Tibial nerve (tissue), 4 donors: ENCODE data around the gene APOOL. TPM values are rescaled to one million over a fixed set of nuclear protein-coding genes. Genes with fewer than 3 reads are reported as not detected.

ENCODE experiments used
- DNase-seq, 2 donors: peaks; one replicate each; pipeline ENCODE4 v3.0.0-alpha.2; 2019; ENCODE audit warnings: low spot score in 2 of 2
- H3K27ac ChIP-seq, 4 donors: fragments of 200-600 bp; sonication (generic) in 3 of 4; one replicate each; pipeline ENCODE4 v1.5.1; 2017 to 2019; ENCODE audit warnings: mild to moderate bottlenecking in 1 of 4
- H3K27me3 ChIP-seq, 2 donors: fragments of 200-600 bp; sonication (generic) in 1 of 2; one replicate each; pipeline versions ENCODE4 v1.5.1 to v1.6.0; 2017 to 2019
- H3K36me3 ChIP-seq, 3 donors: fragments of 200-600 bp; sonication (generic); one replicate each; pipeline ENCODE4 v1.5.1; 2018 to 2019
- H3K4me1 ChIP-seq, 4 donors: fragments of 200-600 bp; sonication (generic) in 3 of 4; one replicate each; pipeline ENCODE4 v1.5.1; 2017 to 2019
- H3K4me3 ChIP-seq, 4 donors: fragments of 200-600 bp; sonication (generic) in 3 of 4; one replicate each; pipeline ENCODE4 v1.5.1; 2017 to 2019; ENCODE audit warnings: mild to moderate bottlenecking in 1 of 4, moderate library complexity in 1 of 4
- H3K9me3 ChIP-seq, 4 donors: fragments of 200-600 bp; sonication (generic) in 3 of 4; one replicate each; pipeline ENCODE4 v1.5.1; 2017 to 2019
- EP300 ChIP-seq, 2 donors: sonication (generic); formaldehyde crosslinking; IDR thresholded peaks; one replicate each; pipeline ENCODE4 v1.6.1; 2017; ENCODE audit warnings: antibody characterized with exemption in 2 of 2, mild to moderate bottlenecking in 1 of 2
- POLR2A ChIP-seq, 2 donors: fragments of 450-650 bp; IDR thresholded peaks; one replicate each; pipeline ENCODE4 v1.6.1; 2017; ENCODE audit warnings: antibody characterized with exemption in 2 of 2, mild to moderate bottlenecking in 2 of 2, moderate library complexity in 2 of 2
- WGBS, 2 donors: methylation state at CpG; one replicate each; pipeline ENCODE4 v1.1.5; 2018; 5-methylcytosine and 5-hydroxymethylcytosine counted together
- total RNA-seq, 4 donors: library from RNA; depleted of rRNA; stranded (reverse); fragments of >200 nt; gene quantifications; one replicate each; pipeline ENCODE4 v1.1.0, GENCODE V29; 2016
- TF ChIP-seq, protein P1 (sequence below), 5 experiments: fragments of 200-600 bp in 3 of 5; fragments of 450-650 bp in 2 of 5; sonication (generic) in 3 of 5; IDR thresholded peaks; one replicate each; pipeline ENCODE4 v1.5.1; 2016 to 2019; ENCODE audit warnings: antibody characterized with exemption in 5 of 5, mild to moderate bottlenecking in 3 of 5, moderate library complexity in 2 of 5

The APOOL gene
- total RNA-seq, 4 donors from 2014 or later: 8.4 to 19.2 (median 13.3) TPM

DNA sequence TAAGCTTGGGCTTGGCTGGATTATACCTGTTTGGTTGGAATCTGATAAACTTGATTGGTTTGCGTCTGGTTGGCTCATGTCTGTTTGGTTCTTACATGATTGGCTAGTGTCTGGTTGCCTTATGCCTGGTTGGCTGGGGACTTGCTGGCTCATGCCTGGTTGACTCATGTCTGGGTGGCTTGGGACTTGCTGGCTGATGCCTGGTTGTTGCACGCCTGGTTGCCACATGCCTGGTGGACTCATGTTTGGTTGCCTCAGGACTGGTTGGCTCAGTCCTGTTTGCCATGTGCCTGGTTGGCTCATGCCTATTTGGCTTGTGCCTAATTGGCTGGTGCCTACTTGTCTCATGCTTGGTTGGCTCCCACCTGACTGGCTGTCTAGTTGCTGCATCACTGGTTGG is 104.5 kb downstream of the APOOL start:
- peaks cover 0 to 4% of the 10 kb centered on the region in 2 donors for H3K27me3 ChIP-seq
- H3K4me1 ChIP-seq: no peaks in the 10 kb centered on the region
- TF ChIP-seq, protein P1, sequence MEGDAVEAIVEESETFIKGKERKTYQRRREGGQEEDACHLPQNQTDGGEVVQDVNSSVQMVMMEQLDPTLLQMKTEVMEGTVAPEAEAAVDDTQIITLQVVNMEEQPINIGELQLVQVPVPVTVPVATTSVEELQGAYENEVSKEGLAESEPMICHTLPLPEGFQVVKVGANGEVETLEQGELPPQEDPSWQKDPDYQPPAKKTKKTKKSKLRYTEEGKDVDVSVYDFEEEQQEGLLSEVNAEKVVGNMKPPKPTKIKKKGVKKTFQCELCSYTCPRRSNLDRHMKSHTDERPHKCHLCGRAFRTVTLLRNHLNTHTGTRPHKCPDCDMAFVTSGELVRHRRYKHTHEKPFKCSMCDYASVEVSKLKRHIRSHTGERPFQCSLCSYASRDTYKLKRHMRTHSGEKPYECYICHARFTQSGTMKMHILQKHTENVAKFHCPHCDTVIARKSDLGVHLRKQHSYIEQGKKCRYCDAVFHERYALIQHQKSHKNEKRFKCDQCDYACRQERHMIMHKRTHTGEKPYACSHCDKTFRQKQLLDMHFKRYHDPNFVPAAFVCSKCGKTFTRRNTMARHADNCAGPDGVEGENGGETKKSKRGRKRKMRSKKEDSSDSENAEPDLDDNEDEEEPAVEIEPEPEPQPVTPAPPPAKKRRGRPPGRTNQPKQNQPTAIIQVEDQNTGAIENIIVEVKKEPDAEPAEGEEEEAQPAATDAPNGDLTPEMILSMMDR (IDR thresholded peaks at IDR 0.05): no peak
- TF ChIP-seq POLR2A (IDR thresholded peaks at IDR 0.05) (no peak), EP300 (IDR thresholded peaks at IDR 0.05) (no peak)
- no peak overlapping the region for H3K4me3 ChIP-seq
- H3K9me3 ChIP-seq: no peaks in the 10 kb centered on the region
- no peaks in the 10 kb centered on the region for H3K36me3 ChIP-seq
- 92 to 94% methylated on average over 2 of the region's 2 CpGs for WGBS, 2 donors
- DNase-seq: no peak
- no peak overlapping the region for H3K27ac ChIP-seq

DNA sequence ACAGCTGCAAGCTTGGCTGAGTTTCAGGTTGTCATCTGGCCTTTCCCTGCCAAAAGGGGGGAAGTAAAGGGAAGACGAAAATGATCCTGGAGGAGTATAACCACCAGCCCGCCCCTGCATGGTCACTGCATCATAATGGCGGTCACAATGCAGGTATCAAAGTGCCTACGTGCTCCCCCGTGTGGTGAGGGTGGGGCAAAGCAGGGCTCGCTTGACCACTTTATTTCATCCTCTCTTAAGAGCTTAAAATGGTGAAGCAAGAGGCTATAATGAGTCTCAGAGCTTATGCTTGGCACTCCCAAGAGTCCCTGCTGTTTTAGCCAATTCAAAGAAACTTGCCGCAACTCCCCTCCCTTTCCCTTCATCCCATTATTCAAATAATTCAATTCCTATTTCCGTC is 105.6 kb downstream of the APOOL start:
- 50 to 75% methylated on average over 8 of the region's 8 CpGs for WGBS, 2 donors
- TF ChIP-seq, protein P1 (IDR thresholded peaks at IDR 0.05): peak in 1 of 5 experiments; percentile 34
- no peak for TF ChIP-seq EP300 (IDR thresholded peaks at IDR 0.05)
- DNase-seq: no peak

DNA sequence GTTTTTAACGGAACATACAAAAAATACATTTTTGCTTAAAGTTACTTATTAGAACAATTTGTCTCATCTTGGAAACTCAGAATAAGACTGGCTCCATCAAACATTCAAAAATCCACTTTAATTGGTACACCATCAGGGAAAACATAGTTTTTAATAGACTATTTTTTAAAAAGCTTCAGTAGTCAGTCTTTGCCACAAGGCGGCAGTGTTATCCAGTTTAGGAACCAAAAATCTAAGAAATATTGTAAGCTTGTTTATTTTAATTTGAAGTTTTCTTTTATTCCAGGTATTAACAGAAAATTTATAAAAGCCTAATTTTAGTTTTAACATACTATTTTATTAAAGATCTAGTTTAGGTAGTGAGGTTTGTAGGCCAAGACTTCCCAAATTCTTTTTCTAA is 107.7 kb downstream of the APOOL start:
- Histone ChIP-seq H3K4me1 (no peaks in the 10 kb centered on the region), H3K9me3 (no peaks in the 10 kb centered on the region), H3K27ac (no peak overlapping the region), H3K4me3 (no peak overlapping the region), H3K36me3 (no peaks in the 10 kb centered on the region), H3K27me3 (no peaks in the 10 kb centered on the region)
- TF ChIP-seq EP300 (IDR thresholded peaks at IDR 0.05): no peak
- TF ChIP-seq, protein P1 (IDR thresholded peaks at IDR 0.05): peak; percentile 30 to 66 (median 34)
- DNase-seq: peak in 1 of 2 donors; percentile 5
- WGBS, 2 donors: 24 to 41% methylated on average over 2 of the region's 2 CpGs

More for the DNA sequence above, 105.6 kb downstream of the APOOL start:
- Histone ChIP-seq H3K36me3 (no peaks in the 10 kb centered on the region), H3K27me3 (peaks cover 0 to 3% of the 10 kb centered on the region in 2 donors), H3K4me1 (no peaks in the 10 kb centered on the region), H3K9me3 (no peaks in the 10 kb centered on the region), H3K4me3 (no peak overlapping the region), H3K27ac (no peak overlapping the region)

DNA sequence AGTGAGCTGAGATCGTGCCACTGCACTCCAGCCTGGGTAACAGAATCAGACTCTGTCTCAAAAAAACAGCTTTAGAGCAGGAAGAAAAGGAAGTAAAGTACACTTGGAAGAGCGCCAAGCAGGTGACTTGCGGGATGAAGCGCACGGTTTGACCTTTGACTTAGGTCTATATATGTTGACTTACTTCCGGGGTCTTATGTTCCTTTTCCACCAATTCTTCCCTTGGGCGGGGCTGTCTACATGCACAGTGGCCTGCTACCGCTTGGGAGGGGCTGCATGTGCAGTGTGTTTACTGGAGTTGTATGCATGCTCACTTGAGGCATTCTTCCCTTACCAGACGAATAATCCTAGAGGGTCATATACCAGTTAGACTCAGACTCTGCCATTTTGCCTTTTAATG is 108.6 kb downstream of the APOOL start:
- Histone ChIP-seq H3K27me3 (no peaks in the 10 kb centered on the region), H3K36me3 (no peaks in the 10 kb centered on the region), H3K27ac (no peak overlapping the region), H3K4me1 (no peaks in the 10 kb centered on the region), H3K9me3 (no peaks in the 10 kb centered on the region), H3K4me3 (no peak overlapping the region)
- no peak for DNase-seq
- 57 to 66% methylated on average over 9 of the region's 9 CpGs for WGBS, 2 donors
- TF ChIP-seq, protein P1 (IDR thresholded peaks at IDR 0.05): no peak
- TF ChIP-seq EP300 (IDR thresholded peaks at IDR 0.05) (no peak), POLR2A (IDR thresholded peaks at IDR 0.05) (no peak)

DNA sequence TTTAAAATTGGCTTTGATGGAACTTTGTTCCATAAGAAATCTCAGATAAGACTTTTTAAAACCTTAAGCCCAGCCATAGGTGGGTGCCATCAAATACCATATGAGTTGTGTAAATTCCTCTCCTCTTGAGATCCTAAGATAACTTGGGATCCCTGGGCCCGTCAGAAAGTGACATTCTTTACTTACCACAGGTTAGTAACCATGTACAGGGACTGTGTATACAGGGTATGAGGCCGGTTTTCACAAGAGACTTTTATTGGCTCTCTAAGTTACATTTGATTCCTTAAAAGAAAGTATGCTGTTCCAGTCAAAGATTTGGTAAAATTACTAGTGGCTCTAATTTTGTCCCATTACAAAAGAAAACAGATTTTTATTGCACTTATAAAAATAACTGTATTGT is 110.1 kb downstream of the APOOL start:
- 58 to 77% methylated on average over 2 of the region's 2 CpGs for WGBS, 2 donors
- DNase-seq: no peak
- H3K27me3 ChIP-seq: no peaks in the 10 kb centered on the region
- H3K4me3 ChIP-seq: no peak overlapping the region
- no peaks in the 10 kb centered on the region for H3K4me1 ChIP-seq
- no peak for TF ChIP-seq POLR2A (IDR thresholded peaks at IDR 0.05)
- TF ChIP-seq, protein P1 (IDR thresholded peaks at IDR 0.05): no peak
- no peak for TF ChIP-seq EP300 (IDR thresholded peaks at IDR 0.05)
- no peak overlapping the region for H3K27ac ChIP-seq
- H3K36me3 ChIP-seq: no peaks in the 10 kb centered on the region
- H3K9me3 ChIP-seq: no peaks in the 10 kb centered on the region
